Gastroesophageal sphincter (tissue), 3 donors: ENCODE data around the gene PTF1A.

ENCODE experiments used
- CTCF ChIP-seq, 4 experiments: fragments of 200-600 bp in 2 of 4; fragments of 450-650 bp in 2 of 4; sonication (generic) in 1 of 4; IDR thresholded peaks; one replicate each; pipeline ENCODE4 v1.5.1; 2017 to 2019; ENCODE audit warnings: antibody characterized with exemption in 4 of 4, mild to moderate bottlenecking in 2 of 4, moderate library complexity in 2 of 4
- EP300 ChIP-seq: sonication (generic); formaldehyde crosslinking; IDR thresholded peaks from one replicate; pipeline ENCODE4 v1.6.1; 2017; ENCODE audit warnings: antibody characterized with exemption, mild to moderate bottlenecking
- POLR2A ChIP-seq, 2 donors: fragments of 450-650 bp; IDR thresholded peaks; one replicate each; pipeline ENCODE4 v1.6.1; 2017; ENCODE audit warnings: antibody characterized with exemption in 2 of 2, mild to moderate bottlenecking in 2 of 2, moderate library complexity in 1 of 2
- POLR2AphosphoS5 ChIP-seq: sonication (generic); formaldehyde crosslinking; IDR thresholded peaks from one replicate; pipeline ENCODE4 v1.6.1; 2017; ENCODE audit warnings: antibody characterized with exemption

GRCh38 chr10:23230582-23230981 lies 38.5 kb downstream of the PTF1A start:
- TF ChIP-seq CTCF (IDR thresholded peaks at IDR 0.05) (no peak), POLR2A (IDR thresholded peaks at IDR 0.05) (no peak), EP300 (no peak), POLR2AphosphoS5 (no peak)
